ENCODE results near the gene SPATS2L.
A peak's percentile ranks its signal among the peaks of the same experiment; 100 is the strongest.

SPATS2L gene

GRCh38 chr2:200297100-200297499 is 9.4 kb upstream of the SPATS2L start:
- no peak for DNase-seq

- DNase-seq = peak; percentile 43
These were observed 8.5 kb upstream of the SPATS2L start for GRCh38 chr2:200297989-200298388.

GRCh38 chr2:200298816-200299215 is 7.7 kb upstream of the SPATS2L start:
- DNase-seq = no peak

GRCh38 chr2:200300065-200300464 is 6.4 kb upstream of the SPATS2L start:
- DNase-seq = no peak

GRCh38 chr2:200300638-200301314 is 5.7 kb upstream of the SPATS2L start:
- peak; percentile 73 for DNase-seq

GRCh38 chr2:200301953-200302858 is 4.3 kb upstream of the SPATS2L start:
- no peak for DNase-seq

- peak; percentile 58 for DNase-seq
These were observed 3.4 kb upstream of the SPATS2L start for GRCh38 chr2:200302940-200303727.

- peak; percentile 53 for DNase-seq
These were observed 697 bp upstream of the SPATS2L start for GRCh38 chr2:200305797-200306195.

- DNase-seq = peak; percentile 35
These were observed 634 bp downstream of the SPATS2L start for GRCh38 chr2:200306931-200307723.

GRCh38 chr2:200307724-200308545 is 1.4 kb downstream of the SPATS2L start:
- peak; percentile 50 for DNase-seq

- peak; percentile 36 for DNase-seq
These were observed 2.2 kb downstream of the SPATS2L start for GRCh38 chr2:200308546-200309295.

GRCh38 chr2:200309296-200310049 is 3.0 kb downstream of the SPATS2L start:
- no peak for DNase-seq

- peak; percentile 67 for DNase-seq
These were observed 4.1 kb downstream of the SPATS2L start for GRCh38 chr2:200310545-200310971.

- DNase-seq = no peak
These were observed 4.6 kb downstream of the SPATS2L start for GRCh38 chr2:200311139-200311538.

GRCh38 chr2:200314976-200315567 is 8.6 kb downstream of the SPATS2L start:
- DNase-seq = no peak

- DNase-seq = no peak
These were observed 11.5 kb downstream of the SPATS2L start for GRCh38 chr2:200317975-200318374.

GRCh38 chr2:200318940-200319435 is 12.5 kb downstream of the SPATS2L start:
- no peak for DNase-seq

GRCh38 chr2:200319548-200320337 is 13.2 kb downstream of the SPATS2L start:
- DNase-seq = peak; percentile 76

All from fibroblast of skin of right quadriceps (primary cell).